HG03378 (cell line): ENCODE measurements around the gene ATP6V0A4.

Source experiments
- ATAC-seq: cut with Tn5 transposase; IDR thresholded peaks from one replicate; pipeline ENCODE4 v1.9.1; 2021; ENCODE audit warnings: mild to moderate bottlenecking, moderate library complexity; ENCODE audit not compliant: unreplicated experiment

Gene ATP6V0A4

GRCh38 chr7:138663725-138664710 is 134.0 kb downstream of the ATP6V0A4 start:
- ATAC-seq = no peak

DNA sequence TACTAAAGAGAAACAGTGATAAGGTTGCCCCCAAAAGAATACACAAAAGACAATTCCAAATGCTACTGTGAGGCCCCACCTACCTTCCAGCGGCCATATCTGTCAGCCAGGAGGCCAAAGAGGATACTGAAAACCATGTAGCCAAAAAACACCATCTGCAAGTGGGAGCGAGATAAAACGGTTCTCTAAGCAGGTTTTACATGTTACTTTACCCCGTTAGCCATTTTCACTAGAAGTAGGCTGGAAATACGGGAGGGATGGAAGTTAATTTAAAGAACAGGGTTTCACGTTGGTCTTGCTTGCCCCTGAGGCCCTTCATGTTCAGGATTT is 135.0 kb downstream of the ATP6V0A4 start:
- no peak for ATAC-seq

DNA sequence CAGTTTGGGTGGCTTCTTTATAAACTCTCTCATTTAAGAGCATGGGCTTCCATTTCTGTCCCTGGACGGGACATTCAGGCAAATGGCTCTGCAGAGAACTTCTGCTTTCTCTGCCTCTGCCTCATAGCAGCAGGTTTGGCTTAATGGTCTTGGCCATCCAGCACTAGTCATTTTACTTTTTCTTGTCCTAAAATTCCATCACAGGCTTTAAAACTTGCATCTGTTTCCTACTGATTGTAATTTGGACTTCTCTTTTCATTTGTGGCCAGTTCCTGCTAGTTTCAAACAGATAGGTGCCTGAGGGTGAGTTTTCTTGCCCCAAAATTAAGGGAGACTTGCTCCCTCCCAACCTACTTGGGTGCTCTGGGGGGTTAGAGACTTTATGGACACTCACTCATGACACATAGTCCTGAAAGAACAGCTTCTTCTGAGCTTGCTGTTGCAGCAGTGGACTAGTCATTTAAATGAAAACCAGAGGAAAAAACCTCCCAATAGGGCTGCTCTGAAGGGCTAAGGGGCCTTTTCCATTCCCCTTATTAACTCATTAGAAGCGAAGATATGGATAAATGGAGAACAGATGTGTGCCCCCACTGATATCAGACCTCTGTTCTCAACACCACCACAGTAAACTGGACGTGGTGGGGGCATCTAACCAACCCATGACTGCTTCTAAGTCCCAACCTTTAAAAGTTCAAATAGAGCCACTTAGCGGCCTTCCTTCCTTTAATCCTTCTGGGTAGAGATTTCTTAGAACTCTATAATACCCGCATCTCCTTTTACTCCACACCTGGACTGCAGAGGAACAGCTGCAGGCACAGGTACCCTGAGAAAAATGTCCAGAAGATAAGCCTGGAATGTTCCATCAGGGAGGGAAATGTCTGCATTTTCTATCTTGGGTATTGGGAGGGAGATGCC is 135.7 kb downstream of the ATP6V0A4 start:
- no peak for ATAC-seq

DNA sequence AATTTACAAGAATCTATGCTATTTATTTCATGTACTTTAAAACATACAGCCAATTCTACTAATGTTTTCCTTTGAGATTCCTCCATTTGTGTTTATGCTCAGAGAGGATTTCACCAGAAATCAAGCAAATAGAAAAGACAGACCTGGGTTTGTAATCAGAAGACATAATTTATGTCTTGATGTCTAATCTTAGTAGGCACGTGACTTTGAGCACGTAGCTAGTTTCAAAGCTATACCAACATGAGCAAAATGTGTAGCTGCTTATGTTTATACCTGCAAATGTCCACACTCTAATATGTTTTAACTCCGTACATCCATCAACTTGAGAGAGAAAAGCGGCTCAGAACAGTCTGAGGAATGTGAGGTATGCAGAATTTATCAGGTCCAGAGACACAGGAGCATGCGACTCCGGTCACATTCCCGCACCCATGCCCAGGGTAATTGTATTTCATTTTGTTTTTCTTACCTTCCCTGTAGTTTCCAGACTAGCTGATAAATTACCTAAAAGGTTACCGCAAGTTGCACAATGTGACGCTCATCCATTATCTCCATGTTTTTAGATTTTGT is 136.8 kb downstream of the ATP6V0A4 start:
- no peak for ATAC-seq

DNA sequence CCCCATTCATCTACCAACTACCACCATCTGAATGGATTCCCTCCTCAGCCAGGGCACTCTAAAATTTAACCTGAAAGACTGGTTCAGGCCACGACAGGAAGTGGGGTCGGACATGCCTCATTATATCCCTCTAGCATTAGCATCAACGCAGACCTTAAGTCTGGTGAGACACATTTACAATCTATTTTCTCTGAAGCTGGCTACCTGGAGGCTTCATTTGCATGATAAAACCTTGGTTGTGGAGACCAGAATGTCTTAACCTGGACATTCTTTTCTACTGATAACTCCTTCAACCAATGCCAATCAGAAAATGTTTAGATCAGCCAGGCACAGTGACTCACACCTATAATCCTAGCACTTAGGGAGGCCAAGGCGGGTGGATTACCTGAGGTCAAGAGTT is 139.1 kb downstream of the ATP6V0A4 start:
- no peak for ATAC-seq

GRCh38 chr7:138657854-138658386 is 140.1 kb downstream of the ATP6V0A4 start:
- no peak for ATAC-seq

DNA sequence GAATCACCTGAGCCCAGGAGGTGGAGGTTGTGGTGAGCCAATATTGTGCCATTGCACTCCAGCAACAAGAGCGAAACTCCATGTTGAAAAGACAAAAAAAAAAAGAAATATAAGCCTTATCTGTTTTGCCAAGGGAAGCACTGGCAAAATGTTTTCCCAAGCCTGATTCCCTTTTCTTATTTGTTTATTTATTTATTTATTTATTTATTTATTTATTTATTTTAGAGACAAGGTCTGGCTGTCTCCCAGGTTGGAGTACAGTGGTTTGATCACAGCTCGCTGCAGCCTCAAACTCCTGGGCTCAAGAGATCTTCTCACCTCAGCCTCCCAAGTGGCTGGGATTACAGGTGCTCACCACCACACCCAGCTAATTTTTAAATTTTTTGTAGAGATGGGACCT is 141.0 kb downstream of the ATP6V0A4 start:
- no peak for ATAC-seq
